ENCODE measurements around the gene DGKG. TPM values are rescaled to one million over a fixed set of nuclear protein-coding genes. Genes with fewer than 3 reads are reported as not detected.

Gene DGKG
- total and polyA plus RNA-seq, 12 donors, result 7.2 to 75.7 (median 41.4) TPM

DNA sequence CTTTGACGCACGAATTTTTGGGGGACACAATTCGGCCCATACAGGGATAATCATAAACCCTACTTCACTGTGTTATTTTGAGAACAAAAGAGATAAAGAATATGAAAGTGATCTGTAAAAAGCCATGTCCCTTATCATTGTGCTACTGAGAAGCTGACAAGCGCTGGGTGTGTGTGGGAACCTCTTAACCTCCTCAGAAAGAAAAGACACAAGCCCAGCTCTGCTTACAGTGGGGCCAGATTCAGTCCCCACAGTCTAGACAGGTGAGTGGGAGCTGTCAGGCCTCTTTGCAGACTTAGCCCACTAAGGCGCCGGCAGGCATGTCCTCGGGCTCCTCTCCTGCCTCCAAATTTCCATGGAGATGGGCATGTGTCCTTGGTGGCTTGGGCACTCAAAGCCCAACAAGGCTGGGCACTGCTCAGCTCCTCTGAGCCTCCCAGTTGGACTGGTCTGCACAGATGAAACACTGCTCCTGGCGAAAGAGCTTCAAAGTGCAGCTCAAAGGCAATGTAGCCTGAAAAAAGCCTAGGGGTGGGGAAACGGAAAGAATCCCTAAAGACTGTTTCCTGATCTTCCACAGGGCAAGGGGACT is 188.7 kb downstream of the DGKG start:
- Histone ChIP-seq H3K4me3 (no peak overlapping the region), H3K27me3 (no peaks in the 10 kb centered on the region), H3K9me3 (no peaks in the 10 kb centered on the region), H3K27ac (no peak overlapping the region), H3K4me1 (peaks cover 0 to 17% (median 5%) of the 10 kb centered on the region in 9 donors), H3K36me3 (peaks cover 0 to 16% (median 5%) of the 10 kb centered on the region in 9 donors)
- DNase-seq (no peak), ATAC-seq (peak in 2 of 8 donors; percentile 13 to 35)
- WGBS, 2 donors, result 83 to 84% methylated on average over 9 of the region's 9 CpGs
- intact Hi-C loops (cut with DNase I), result no loop called here
- TF ChIP-seq, protein P1, sequence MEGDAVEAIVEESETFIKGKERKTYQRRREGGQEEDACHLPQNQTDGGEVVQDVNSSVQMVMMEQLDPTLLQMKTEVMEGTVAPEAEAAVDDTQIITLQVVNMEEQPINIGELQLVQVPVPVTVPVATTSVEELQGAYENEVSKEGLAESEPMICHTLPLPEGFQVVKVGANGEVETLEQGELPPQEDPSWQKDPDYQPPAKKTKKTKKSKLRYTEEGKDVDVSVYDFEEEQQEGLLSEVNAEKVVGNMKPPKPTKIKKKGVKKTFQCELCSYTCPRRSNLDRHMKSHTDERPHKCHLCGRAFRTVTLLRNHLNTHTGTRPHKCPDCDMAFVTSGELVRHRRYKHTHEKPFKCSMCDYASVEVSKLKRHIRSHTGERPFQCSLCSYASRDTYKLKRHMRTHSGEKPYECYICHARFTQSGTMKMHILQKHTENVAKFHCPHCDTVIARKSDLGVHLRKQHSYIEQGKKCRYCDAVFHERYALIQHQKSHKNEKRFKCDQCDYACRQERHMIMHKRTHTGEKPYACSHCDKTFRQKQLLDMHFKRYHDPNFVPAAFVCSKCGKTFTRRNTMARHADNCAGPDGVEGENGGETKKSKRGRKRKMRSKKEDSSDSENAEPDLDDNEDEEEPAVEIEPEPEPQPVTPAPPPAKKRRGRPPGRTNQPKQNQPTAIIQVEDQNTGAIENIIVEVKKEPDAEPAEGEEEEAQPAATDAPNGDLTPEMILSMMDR (IDR thresholded peaks at IDR 0.05), result no peak

DNA sequence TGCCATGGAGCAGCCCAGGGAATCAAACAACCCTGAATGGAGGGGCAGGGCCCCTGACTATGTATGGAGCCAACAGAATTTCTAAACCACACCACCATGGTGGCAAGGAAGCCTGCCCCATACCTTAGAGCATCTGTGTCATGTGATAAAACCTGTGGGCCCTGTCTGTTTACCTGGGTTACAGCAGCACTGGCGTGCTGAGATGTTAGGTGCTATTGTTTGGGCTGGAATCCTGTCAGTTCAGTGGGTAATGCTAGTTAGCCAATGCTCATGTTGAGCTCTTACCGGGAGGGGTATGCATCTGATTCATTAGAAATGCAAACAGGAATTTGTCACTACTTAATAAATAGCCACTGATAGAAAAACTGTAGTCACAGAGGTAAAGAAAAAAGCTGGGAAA is 189.7 kb downstream of the DGKG start:
- ATAC-seq (no peak), DNase-seq (no peak)
- Histone ChIP-seq H3K27me3 (no peaks in the 10 kb centered on the region), H3K27ac (no peak overlapping the region), H3K4me3 (no peak overlapping the region), H3K4me1 (peaks cover 0 to 17% (median 5%) of the 10 kb centered on the region in 9 donors), H3K36me3 (peaks cover 0 to 8% (median 0%) of the 10 kb centered on the region in 9 donors), H3K9me3 (no peaks in the 10 kb centered on the region)
- WGBS, 2 donors, result 87 to 90% methylated on average over 2 of the region's 2 CpGs
- intact Hi-C loops (cut with DNase I), result no loop called here
- TF ChIP-seq, protein P1 (IDR thresholded peaks at IDR 0.05), result no peak

DNA sequence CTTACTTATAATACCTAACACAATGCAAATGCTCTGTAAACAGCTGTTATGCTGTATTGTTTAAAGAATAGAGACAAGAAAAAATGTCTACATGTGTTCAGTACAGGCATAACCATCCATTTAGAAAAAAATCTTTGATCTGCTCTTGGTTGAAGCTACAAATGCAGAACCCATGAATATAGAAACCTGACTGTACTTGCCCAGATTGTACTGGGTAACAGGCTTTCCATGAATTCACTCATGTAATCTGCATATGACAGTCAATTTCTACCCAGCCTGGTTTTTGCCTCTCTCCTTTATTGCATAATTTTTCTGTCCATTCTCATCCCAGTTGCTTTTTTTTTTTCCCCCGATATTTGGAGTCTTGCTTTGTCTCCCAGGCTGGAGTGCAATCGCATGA is 190.5 kb downstream of the DGKG start:
- Histone ChIP-seq H3K27me3 (no peaks in the 10 kb centered on the region), H3K27ac (no peak overlapping the region), H3K9me3 (no peaks in the 10 kb centered on the region), H3K36me3 (peaks cover 0 to 11% (median 0%) of the 10 kb centered on the region in 9 donors), H3K4me1 (peaks cover 0 to 17% (median 5%) of the 10 kb centered on the region in 9 donors), H3K4me3 (no peak overlapping the region)
- intact Hi-C loops (cut with DNase I), result no loop called here
- ATAC-seq (no peak), DNase-seq (no peak)
- TF ChIP-seq, protein P1 (IDR thresholded peaks at IDR 0.05), result no peak
- WGBS, 2 donors, result 94 to 96% methylated on average over 2 of the region's 2 CpGs

DNA sequence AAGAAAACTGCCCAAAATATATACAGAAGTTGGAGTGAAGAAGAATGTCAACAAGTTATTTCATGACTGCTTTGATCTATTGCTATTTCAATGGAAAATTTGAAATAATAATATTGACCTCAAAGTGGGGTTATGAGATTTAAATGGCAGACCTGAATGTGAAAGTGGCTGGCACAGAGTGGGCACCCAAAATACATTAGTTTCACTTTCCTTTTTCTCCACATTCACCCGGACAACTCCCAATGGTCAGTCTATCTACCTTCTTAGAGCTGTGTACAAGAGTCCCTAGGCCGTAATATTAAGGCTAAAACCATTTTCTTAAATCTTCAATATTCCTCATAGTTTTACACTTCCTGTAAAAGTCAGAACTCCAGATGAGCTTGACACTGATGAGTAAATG is 191.5 kb downstream of the DGKG start:
- H3K4me3 ChIP-seq, result no peak overlapping the region
- H3K27ac ChIP-seq, result no peak overlapping the region
- TF ChIP-seq, protein P1 (IDR thresholded peaks at IDR 0.05), result no peak
- DNase-seq, result no peak
- no peaks in the 10 kb centered on the region for H3K9me3 ChIP-seq
- peaks cover 0 to 17% (median 5%) of the 10 kb centered on the region in 9 donors for H3K4me1 ChIP-seq
- peaks cover 0 to 11% (median 0%) of the 10 kb centered on the region in 9 donors for H3K36me3 ChIP-seq
- ATAC-seq, result no peak
- H3K27me3 ChIP-seq, result no peaks in the 10 kb centered on the region
- intact Hi-C loops (cut with DNase I), result no loop called here
- WGBS, 2 donors, result 37 to 47% methylated on average over 2 of the region's 2 CpGs

All from heart right ventricle (tissue), 16 donors.